Measurements from ENCODE around the gene RPL13.

DNA sequence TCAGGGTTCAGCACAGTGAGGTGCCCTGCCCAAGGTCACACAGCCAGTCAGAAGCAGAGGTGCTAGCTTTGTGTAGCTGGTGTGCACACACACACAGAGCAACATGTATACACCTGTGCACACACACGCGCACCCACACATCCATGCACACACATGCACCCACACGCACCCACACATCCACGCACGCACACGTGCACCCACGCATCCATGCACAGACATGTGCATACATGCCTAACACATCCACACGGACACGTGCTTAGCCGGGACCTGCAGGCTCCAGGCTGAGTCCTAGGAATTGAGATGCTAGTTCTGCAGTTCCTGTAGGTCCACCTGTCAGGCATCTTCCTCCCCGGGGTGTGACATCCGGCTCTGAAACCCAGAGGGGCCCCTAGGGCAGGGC, 39.9 kb downstream of the RPL13 start:
- TF ChIP-seq POLR2A (IDR thresholded peaks at IDR 0.05): no peak
- TF ChIP-seq, protein P1, sequence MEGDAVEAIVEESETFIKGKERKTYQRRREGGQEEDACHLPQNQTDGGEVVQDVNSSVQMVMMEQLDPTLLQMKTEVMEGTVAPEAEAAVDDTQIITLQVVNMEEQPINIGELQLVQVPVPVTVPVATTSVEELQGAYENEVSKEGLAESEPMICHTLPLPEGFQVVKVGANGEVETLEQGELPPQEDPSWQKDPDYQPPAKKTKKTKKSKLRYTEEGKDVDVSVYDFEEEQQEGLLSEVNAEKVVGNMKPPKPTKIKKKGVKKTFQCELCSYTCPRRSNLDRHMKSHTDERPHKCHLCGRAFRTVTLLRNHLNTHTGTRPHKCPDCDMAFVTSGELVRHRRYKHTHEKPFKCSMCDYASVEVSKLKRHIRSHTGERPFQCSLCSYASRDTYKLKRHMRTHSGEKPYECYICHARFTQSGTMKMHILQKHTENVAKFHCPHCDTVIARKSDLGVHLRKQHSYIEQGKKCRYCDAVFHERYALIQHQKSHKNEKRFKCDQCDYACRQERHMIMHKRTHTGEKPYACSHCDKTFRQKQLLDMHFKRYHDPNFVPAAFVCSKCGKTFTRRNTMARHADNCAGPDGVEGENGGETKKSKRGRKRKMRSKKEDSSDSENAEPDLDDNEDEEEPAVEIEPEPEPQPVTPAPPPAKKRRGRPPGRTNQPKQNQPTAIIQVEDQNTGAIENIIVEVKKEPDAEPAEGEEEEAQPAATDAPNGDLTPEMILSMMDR (IDR thresholded peaks at IDR 0.05): no peak
